Occipital lobe (tissue), 2 donors: Measurements from ENCODE around the gene VWA3B. TPM values are rescaled to one million over a fixed set of nuclear protein-coding genes. Genes with fewer than 3 reads are reported as not detected.
A peak's percentile ranks its signal among the peaks of the same experiment; 100 is the strongest.

ENCODE experiments used
- DNase-seq: peaks from one replicate; lab custom pipeline; 2025; lab: John Stamatoyannopoulos, UW
- total RNA-seq: library from RNA; depleted of rRNA; stranded (reverse); fragments of >200 nt; gene quantifications from one replicate; pipeline ENCODE4 v1.2.3, GENCODE V29; 2014

VWA3B gene
- total RNA-seq, 1 donor from 2014 or later = 0.31 TPM

GRCh38 chr2:98332989-98333388 is 246.0 kb downstream of the VWA3B start:
- DNase-seq = no peak

GRCh38 chr2:98333922-98334321 is 247.0 kb downstream of the VWA3B start:
- DNase-seq = no peak

GRCh38 chr2:98334439-98335078 is 247.6 kb downstream of the VWA3B start:
- no peak for DNase-seq

- DNase-seq = no peak
Measured at GRCh38 chr2:98335271-98335670, 248.3 kb downstream of the VWA3B start.

GRCh38 chr2:98341241-98341640 is 254.3 kb downstream of the VWA3B start:
- no peak for DNase-seq

DNA sequence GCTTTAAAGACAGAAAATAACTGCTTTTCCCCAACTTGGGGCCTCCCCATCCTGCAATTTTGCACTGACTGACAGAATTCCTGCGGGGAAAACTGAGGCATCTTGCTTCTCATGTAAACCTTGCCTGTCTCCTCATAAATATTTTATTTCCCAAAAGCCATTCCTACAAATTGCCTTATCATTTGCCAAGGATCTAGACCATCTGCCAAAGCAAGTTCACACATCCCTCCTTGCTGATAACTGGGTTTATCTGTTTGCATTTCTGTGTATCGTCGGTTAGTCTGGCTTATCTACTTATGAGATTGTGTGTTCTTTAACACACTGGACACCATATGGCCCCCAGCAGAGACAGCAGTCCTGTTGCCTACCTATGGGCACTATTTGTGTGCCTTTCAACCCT is 256.3 kb downstream of the VWA3B start:
- no peak for DNase-seq

DNA sequence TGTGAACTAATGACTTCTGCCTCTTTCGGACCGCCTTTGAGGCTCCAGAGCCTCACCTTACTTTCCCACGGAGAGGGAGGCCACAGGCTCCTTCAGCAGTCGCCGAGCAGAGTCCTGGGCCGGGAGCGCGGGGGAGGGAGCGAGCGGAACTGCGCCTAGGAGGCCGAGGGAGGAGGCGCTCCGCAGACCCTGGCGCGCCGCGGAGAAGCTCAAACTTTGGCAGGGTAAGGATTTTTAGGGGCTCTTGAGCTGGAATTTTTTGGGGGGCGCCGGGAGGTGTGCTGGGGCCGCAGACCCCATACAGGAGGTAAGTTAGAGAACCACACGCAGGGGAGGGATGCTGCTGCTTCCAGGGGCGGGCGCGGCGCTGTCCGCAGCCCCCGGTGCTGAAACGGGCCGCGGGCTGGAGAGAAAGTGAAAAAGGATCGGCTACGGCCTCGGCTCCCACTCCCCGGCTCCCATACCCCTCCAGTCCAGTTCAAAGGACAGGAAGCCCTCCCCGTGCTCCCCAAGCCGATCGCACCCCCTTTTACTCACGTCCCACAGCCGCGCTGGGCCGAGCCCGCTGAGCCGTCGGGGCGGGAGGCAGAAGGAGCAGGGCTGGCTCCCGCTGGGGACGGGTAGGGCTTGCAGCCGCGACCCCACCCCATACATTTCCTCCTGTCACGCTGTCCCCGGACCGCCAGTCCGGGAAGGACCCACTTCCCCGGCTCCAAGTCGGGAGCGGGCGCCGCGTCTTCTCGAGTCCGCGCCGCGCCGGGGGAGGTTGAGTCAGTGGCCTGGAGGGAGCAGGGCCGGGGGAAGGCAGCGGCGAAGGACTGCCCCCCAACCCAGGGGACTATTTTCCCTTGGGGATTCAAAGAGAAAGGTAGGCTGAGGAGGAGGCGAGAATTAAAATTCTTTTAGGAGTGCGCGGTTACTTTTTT is 259.6 kb downstream of the VWA3B start, which contains the start of gene CNGA3:
TSS of gene CNGA3 (plus strand) at position 146 of the 926 bp plus-strand sequence. CDS start 23,520 bp downstream, outside the sequence.
- DNase-seq = no peak

DNA sequence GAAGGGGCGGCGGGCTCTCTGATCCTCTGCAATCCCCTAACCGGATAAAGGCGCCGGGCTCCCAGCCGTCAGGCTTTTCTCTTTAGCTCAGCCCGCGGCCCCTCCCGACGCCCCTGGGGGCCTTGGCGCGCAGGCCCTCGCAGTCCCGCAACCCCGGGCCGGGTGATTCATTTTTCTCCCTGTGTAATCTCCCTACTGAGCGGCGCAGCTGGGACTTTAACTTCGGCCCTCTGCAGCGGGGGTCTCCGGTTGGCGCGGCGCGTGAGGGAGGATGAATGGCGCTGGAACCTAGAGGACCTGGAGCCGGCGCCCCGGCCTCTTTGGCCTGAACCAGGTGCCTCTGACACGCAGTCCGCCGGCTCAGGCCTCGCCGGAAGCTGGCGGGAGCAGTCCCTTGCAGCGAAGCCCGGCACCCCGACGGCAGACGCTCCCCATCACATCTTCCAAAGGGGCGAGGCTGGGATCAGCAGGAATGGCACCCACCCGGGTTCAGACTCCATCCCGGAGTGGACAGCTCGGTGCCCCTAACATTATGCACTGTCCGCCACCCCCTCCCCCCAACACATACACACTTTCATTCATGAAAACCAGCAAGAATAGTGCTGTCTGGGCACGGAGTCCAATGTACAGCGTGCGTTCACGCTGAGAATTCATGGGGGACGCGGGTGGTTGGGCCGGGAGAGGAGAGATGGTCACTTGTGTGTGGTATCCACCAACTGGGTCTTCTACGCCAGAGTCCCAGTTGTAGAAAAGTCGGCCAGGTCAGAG is 260.5 kb downstream of the VWA3B start:
- no peak for DNase-seq

- DNase-seq = peak; percentile 45
Measured at GRCh38 chr2:98348066-98348561, 261.1 kb downstream of the VWA3B start.

- DNase-seq = no peak
Measured at GRCh38 chr2:98350411-98350810, 263.4 kb downstream of the VWA3B start.

DNA sequence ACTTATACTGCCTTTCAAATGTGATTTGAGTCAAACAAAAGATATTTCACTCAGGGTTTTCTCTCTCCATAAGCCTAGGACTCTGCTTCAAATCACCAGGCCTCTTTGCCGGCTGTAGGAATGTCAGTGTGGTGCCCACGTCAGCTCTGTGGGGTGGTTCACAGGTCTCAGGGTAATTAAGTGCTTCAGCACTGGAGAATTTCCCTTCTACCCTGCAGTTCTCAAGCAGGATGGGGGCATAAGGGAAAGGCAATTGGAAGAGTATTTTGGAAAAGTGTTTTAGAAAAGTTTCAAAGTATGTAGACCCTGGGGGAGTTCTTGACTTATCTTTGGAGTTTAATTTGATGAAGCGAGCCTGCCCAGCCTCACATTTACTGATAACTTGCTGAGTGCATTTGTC is 268.9 kb downstream of the VWA3B start:
- DNase-seq = no peak

DNA sequence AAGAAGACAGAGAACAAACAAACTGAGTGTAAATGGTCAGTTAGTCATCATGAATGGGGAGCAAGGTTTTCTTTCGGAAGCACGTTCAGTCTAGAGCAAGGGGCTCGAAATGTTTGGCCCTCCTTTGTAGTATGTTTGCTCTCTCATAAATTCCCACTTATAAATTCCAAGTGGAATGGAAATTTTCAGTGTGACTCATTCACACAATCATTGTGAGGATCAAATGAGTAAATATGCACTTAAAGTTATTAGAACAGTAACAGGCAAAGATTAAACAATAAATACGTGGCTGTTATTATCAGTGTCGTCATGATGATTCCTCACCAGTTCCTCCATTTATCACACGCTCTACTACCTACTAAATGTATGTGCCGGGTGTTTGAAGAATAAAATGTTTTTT is 269.8 kb downstream of the VWA3B start:
- DNase-seq = no peak

DNA sequence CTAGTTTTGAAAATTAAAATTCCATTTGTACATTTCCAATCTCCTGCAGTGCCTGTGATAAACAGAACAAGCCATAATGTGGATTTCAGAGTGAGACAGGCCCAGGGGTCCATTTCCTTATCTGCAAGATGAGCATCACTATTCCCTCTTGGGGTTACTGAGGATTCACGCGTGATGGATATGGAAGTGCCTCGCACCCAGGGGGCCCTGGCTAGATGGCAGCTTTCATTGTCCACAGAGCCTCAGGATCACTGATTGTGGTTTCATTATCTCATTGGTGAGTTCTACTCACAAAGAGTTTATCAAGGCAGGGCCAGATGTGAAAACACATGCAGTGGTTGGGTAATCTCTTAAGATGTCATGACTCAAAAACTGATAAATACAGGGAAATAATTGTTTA is 270.9 kb downstream of the VWA3B start:
- no peak for DNase-seq

- DNase-seq = no peak
Measured at GRCh38 chr2:98359986-98360385, 273.0 kb downstream of the VWA3B start.

Other genes starting within 250 kb of the VWA3B start
- gene TMEM131, start 91.2 kb upstream of the VWA3B start, total RNA-seq = 42.9 TPM